HEK293 (cell line): Measurements from ENCODE around the gene TIAM1.

ENCODE experiments used
- CTCF ChIA-PET: fragments of 350-600 bp; formaldehyde crosslinking; extraction: SDS; loops from one replicate; lab custom pipeline; 2021; ENCODE audit warnings: antibody characterized with exemption; lab: Yijun Ruan, JAX
- POLR2A ChIA-PET: fragments of 300-600 bp; formaldehyde crosslinking; extraction: SDS; loops from one replicate; lab custom pipeline; 2020; ENCODE audit warnings: antibody characterized with exemption, inconsistent platforms; lab: Yijun Ruan, JAX
- H3K27ac ChIP-seq: fragments of 200-500 bp; sonication (Bioruptor generic); 2 replicates; pipeline ENCODE4 v1.5.1; 2014; ENCODE audit warnings: low read depth, low read length, control low read depth, inconsistent platforms; ENCODE audit errors: extremely low read depth
- H3K36me3 ChIP-seq, 2 experiments: fragments of 200-500 bp in 1 of 2; sonication (Bioruptor generic) in 1 of 2; 1 replicate in 1 of 2; 2 replicates in 1 of 2; pipeline ENCODE4 v1.5.1; 2014 to 2017; ENCODE audit warnings: inconsistent platforms in 2 of 2, low read length in 2 of 2; ENCODE audit not compliant: control insufficient read depth in 2 of 2, insufficient read depth in 1 of 2
- H3K4me1 ChIP-seq: fragments of 200-500 bp; sonication (Bioruptor generic); 2 replicates; pipeline ENCODE4 v1.5.1; 2014; ENCODE audit warnings: mild to moderate bottlenecking, low read length, inconsistent platforms; ENCODE audit not compliant: control insufficient read depth, insufficient read depth
- H3K4me3 ChIP-seq: 2 replicates; pipeline ENCODE4 v1.5.1; 2011; ENCODE audit warnings: low read depth, mild to moderate bottlenecking, control low read depth, low read length, moderate library complexity
- H3K9me3 ChIP-seq: fragments of 200-500 bp; sonication (Bioruptor generic); 2 replicates; pipeline ENCODE4 v1.5.1; 2014; ENCODE audit warnings: low read depth, low read length, inconsistent platforms; ENCODE audit not compliant: control insufficient read depth, insufficient read depth
- FEZF1 ChIP-seq: fragments of 450-650 bp; formaldehyde crosslinking; IDR thresholded peaks from 2 replicates; pipeline ENCODE4 v1.5.1; 2016; ENCODE audit warnings: missing biosample characterization, missing genetic modification characterization
- ZFP3 ChIP-seq: fragments of 450-650 bp; formaldehyde crosslinking; IDR thresholded peaks from 2 replicates; pipeline ENCODE4 v1.5.1; 2016; ENCODE audit warnings: low read depth, missing biosample characterization, missing genetic modification characterization
- ZNF138 ChIP-seq: fragments of 450-650 bp; formaldehyde crosslinking; IDR thresholded peaks from 2 replicates; pipeline ENCODE4 v1.5.1; 2016; ENCODE audit warnings: missing biosample characterization, missing genetic modification characterization, borderline replicate concordance
- ZNF140 ChIP-seq: fragments of 450-650 bp; formaldehyde crosslinking; IDR thresholded peaks from 2 replicates; pipeline ENCODE4 v1.5.1; 2016; ENCODE audit warnings: missing biosample characterization, missing genetic modification characterization
- ZNF335 ChIP-seq: fragments of 450-650 bp; formaldehyde crosslinking; conservative IDR thresholded peaks from 2 replicates; pipeline ENCODE4 v1.5.1; 2016; ENCODE audit warnings: missing biosample characterization, missing genetic modification characterization
- ZNF366 ChIP-seq: fragments of 450-650 bp; formaldehyde crosslinking; conservative IDR thresholded peaks from 2 replicates; pipeline ENCODE4 v1.5.1; 2016; ENCODE audit warnings: missing biosample characterization, missing genetic modification characterization
- ZNF394 ChIP-seq: fragments of 450-650 bp; formaldehyde crosslinking; IDR thresholded peaks from 2 replicates; pipeline ENCODE4 v1.5.1; 2016; ENCODE audit warnings: missing biosample characterization, missing genetic modification characterization, mild to moderate bottlenecking, moderate library complexity, borderline replicate concordance
- ZNF473 ChIP-seq: fragments of 450-650 bp; formaldehyde crosslinking; IDR thresholded peaks from 2 replicates; pipeline ENCODE4 v1.5.1; 2017; ENCODE audit warnings: missing biosample characterization, missing genetic modification characterization
- ZNF548 ChIP-seq: fragments of 450-650 bp; formaldehyde crosslinking; IDR thresholded peaks from 2 replicates; pipeline ENCODE4 v1.5.1; 2016; ENCODE audit warnings: missing biosample characterization, missing genetic modification characterization
- ZNF558 ChIP-seq: fragments of 450-650 bp; formaldehyde crosslinking; IDR thresholded peaks from 2 replicates; pipeline ENCODE4 v1.5.1; 2016; ENCODE audit warnings: missing biosample characterization, missing genetic modification characterization
- ZNF623 ChIP-seq: fragments of 450-650 bp; formaldehyde crosslinking; IDR thresholded peaks from 2 replicates; pipeline ENCODE4 v1.5.1; 2016; ENCODE audit warnings: missing biosample characterization, missing genetic modification characterization
- ZNF785 ChIP-seq: fragments of 450-650 bp; formaldehyde crosslinking; IDR thresholded peaks from 2 replicates; pipeline ENCODE4 v1.5.1; 2016; ENCODE audit warnings: missing biosample characterization, missing genetic modification characterization
- TF ChIP-seq, protein P1 (sequence below): fragments of 450-650 bp; formaldehyde crosslinking; conservative IDR thresholded peaks from 2 replicates; pipeline ENCODE4 v1.5.1; 2016; ENCODE audit warnings: low read depth, missing biosample characterization, missing genetic modification characterization
- TF ChIP-seq, protein P2 (sequence below): fragments of 450-650 bp; formaldehyde crosslinking; IDR thresholded peaks from 2 replicates; pipeline ENCODE4 v1.5.1; 2016; ENCODE audit warnings: missing biosample characterization, missing genetic modification characterization
- TF ChIP-seq, protein P3 (sequence below): fragments of 450-650 bp; formaldehyde crosslinking; IDR thresholded peaks from 2 replicates; pipeline ENCODE4 v1.5.1; 2016; ENCODE audit warnings: missing biosample characterization, missing genetic modification characterization

TIAM1 gene

DNA sequence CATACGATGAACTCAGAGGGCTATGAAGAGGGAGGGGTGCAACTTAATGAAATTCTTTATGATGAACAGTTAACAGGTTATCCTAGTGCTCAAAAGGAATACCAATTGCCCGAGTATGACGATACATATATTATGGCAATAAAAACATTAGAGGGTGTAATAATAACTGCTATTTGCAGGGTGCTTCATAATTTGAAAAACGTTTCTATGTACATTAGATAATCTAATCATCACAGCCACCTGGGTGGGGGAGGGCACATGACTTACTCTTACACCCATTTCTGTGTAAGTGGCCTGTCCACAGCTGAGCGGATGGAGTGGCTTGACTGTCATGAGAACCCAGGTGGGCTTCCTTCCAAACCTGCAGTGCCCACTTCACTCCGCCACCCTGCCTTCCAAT is 46.3 kb downstream of the TIAM1 start:
- Histone ChIP-seq H3K27ac (no peak overlapping the region), H3K36me3 (no peaks in the 10 kb centered on the region), H3K4me1 (no peaks in the 10 kb centered on the region), H3K4me3 (no peak overlapping the region), H3K9me3 (no peaks in the 10 kb centered on the region)
- POLR2A ChIA-PET, result no interaction called here
- CTCF ChIA-PET, result no interaction called here
- no peak for TF ChIP-seq FEZF1 (tag by site-specific recombination)
- no peak for TF ChIP-seq ZNF138 (tag by site-specific recombination)
- TF ChIP-seq ZNF366, result no peak
- TF ChIP-seq ZFP3, result no peak
- no peak for TF ChIP-seq ZNF623
- TF ChIP-seq, protein P1, sequence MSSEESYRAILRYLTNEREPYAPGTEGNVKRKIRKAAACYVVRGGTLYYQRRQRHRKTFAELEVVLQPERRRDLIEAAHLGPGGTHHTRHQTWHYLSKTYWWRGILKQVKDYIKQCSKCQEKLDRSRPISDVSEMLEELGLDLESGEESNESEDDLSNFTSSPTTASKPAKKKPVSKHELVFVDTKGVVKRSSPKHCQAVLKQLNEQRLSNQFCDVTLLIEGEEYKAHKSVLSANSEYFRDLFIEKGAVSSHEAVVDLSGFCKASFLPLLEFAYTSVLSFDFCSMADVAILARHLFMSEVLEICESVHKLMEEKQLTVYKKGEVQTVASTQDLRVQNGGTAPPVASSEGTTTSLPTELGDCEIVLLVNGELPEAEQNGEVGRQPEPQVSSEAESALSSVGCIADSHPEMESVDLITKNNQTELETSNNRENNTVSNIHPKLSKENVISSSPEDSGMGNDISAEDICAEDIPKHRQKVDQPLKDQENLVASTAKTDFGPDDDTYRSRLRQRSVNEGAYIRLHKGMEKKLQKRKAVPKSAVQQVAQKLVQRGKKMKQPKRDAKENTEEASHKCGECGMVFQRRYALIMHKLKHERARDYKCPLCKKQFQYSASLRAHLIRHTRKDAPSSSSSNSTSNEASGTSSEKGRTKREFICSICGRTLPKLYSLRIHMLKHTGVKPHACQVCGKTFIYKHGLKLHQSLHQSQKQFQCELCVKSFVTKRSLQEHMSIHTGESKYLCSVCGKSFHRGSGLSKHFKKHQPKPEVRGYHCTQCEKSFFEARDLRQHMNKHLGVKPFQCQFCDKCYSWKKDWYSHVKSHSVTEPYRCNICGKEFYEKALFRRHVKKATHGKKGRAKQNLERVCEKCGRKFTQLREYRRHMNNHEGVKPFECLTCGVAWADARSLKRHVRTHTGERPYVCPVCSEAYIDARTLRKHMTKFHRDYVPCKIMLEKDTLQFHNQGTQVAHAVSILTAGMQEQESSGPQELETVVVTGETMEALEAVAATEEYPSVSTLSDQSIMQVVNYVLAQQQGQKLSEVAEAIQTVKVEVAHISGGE (tag by site-specific recombination), result no peak
- TF ChIP-seq ZNF473 (tag by site-specific recombination), result no peak
- TF ChIP-seq ZNF558 (tag by site-specific recombination), result no peak
- TF ChIP-seq ZNF335 (tag by site-specific recombination), result no peak

DNA sequence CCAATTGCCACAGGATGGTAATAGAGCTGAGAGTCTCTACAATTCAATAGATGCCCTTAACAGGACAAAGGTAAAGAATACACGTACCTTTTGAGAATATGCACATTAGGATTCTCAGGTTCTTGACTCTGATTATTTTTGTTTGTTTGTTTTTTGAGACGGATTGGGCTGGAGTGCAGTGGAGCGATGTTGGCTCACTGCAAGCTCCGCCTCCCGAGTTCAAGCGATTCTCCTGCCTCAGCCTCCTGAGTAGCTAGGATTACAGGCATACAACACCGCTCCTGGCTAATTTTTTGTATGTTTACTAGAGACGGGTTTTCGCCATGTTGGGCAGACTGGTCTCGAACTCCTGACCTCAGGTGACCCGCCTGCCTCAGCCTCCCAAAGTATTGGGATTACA is 48.4 kb downstream of the TIAM1 start:
- Histone ChIP-seq H3K36me3 (no peaks in the 10 kb centered on the region), H3K4me1 (no peaks in the 10 kb centered on the region), H3K4me3 (no peak overlapping the region), H3K9me3 (no peaks in the 10 kb centered on the region), H3K27ac (no peak overlapping the region)
- ChIA-PET CTCF (no interaction called here), POLR2A (no interaction called here)
- TF ChIP-seq ZNF548 (tag by site-specific recombination) (no peak), ZNF785 (tag by site-specific recombination) (no peak), ZNF140 (tag by site-specific recombination) (no peak), ZFP3 (no peak)
- TF ChIP-seq, protein P2, sequence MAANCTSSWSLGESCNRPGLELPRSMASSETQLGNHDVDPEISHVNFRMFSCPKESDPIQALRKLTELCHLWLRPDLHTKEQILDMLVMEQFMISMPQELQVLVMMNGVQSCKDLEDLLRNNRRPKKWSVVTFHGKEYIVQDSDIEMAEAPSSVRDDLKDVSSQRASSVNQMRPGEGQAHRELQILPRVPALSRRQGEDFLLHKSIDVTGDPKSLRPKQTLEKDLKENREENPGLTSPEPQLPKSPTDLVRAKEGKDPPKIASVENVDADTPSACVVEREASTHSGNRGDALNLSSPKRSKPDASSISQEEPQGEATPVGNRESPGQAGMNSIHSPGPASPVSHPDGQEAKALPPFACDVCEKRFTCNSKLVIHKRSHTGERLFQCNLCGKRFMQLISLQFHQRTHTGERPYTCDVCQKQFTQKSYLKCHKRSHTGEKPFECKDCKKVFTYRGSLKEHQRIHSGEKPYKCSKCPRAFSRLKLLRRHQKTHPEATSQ, result no peak
- TF ChIP-seq, protein P3, sequence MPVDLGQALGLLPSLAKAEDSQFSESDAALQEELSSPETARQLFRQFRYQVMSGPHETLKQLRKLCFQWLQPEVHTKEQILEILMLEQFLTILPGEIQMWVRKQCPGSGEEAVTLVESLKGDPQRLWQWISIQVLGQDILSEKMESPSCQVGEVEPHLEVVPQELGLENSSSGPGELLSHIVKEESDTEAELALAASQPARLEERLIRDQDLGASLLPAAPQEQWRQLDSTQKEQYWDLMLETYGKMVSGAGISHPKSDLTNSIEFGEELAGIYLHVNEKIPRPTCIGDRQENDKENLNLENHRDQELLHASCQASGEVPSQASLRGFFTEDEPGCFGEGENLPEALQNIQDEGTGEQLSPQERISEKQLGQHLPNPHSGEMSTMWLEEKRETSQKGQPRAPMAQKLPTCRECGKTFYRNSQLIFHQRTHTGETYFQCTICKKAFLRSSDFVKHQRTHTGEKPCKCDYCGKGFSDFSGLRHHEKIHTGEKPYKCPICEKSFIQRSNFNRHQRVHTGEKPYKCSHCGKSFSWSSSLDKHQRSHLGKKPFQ (tag by site-specific recombination), result no peak

DNA sequence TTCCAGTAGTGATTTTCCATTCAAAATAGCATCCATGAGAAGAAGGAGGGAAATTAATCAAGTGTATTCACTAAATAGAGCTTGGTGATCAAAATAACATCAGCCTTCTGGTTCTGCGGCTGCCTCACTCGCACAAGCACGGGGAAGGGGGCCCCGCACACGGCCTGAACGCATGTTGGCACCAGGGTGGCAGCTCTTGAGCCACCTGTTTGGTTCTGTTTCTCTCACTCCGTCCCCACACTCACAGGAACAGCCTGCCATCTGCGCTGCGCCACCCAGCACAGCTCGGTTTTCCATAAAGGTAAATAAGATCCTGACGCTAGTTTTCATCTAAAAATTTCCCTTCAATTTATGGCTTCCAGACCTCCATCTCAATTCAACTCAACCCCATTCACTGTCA is 49.4 kb downstream of the TIAM1 start:
- CTCF ChIA-PET, result no interaction called here
- POLR2A ChIA-PET, result no interaction called here
- Histone ChIP-seq H3K4me1 (0 out of 2 replicates have a peak, but pooled peaks cover 7% of the 10 kb centered on the region), H3K27ac (no peak overlapping the region), H3K4me3 (no peak overlapping the region), H3K36me3 (no peaks in the 10 kb centered on the region), H3K9me3 (no peaks in the 10 kb centered on the region)
- no peak for TF ChIP-seq ZNF394 (tag by site-specific recombination)
